Body of pancreas (tissue), 4 donors: ENCODE data around the gene ARHGEF28. TPM values are rescaled to one million over a fixed set of nuclear protein-coding genes. Genes with fewer than 3 reads are reported as not detected.
A peak's percentile ranks its signal among the peaks of the same experiment; 100 is the strongest.

Experiments
- ATAC-seq: fragments of 150-250 bp; one replicate; pipeline ENCODE4 v1.9.1; 2016
- DNase-seq, 4 donors: peaks; one replicate each; pipeline ENCODE4 v3.0.0-alpha.2; 2019
- H3K27ac ChIP-seq, 4 donors: fragments of 200-600 bp; sonication (generic); 1 replicate in 3 of 4; 2 replicates in 1 of 4; pipeline versions ENCODE4 v1.5.1 to v1.6.1; 2016 to 2019; ENCODE audit warnings: mild to moderate bottlenecking in 1 of 4, mixed read lengths in 1 of 4, moderate library complexity in 1 of 4
- H3K27me3 ChIP-seq, 2 donors: fragments of 200-600 bp; sonication (generic); one replicate each; pipeline ENCODE4 v1.6.0; 2016; ENCODE audit warnings: mild to moderate bottlenecking in 1 of 2
- H3K36me3 ChIP-seq, 2 donors: fragments of 200-600 bp; sonication (generic); replicated peaks in 1 of 2; 2 replicates each; pipeline ENCODE4 v1.5.1; 2016; ENCODE audit warnings: low read depth in 2 of 2; ENCODE audit not compliant: insufficient read depth in 1 of 2
- H3K4me1 ChIP-seq: fragments of 200-600 bp; sonication (generic); one replicate; pipeline ENCODE4 v1.6.0; 2016
- H3K4me3 ChIP-seq, 2 donors: fragments of 200-600 bp; sonication (generic); 1 replicate in 1 of 2; 2 replicates in 1 of 2; pipeline ENCODE4 v1.5.1; 2016 to 2019
- H3K9me3 ChIP-seq, 3 donors: fragments of 200-600 bp; sonication (generic); 1 replicate in 2 of 3; 2 replicates in 1 of 3; pipeline ENCODE4 v1.5.1; 2016
- CTCF ChIP-seq, 7 experiments: fragments of 450-650 bp in 4 of 7; fragments of 200-600 bp in 3 of 7; sonication (generic) in 3 of 7; IDR thresholded peaks; one replicate each; pipeline ENCODE4 v1.5.1; 2016 to 2019; ENCODE audit warnings: antibody characterized with exemption in 7 of 7
- POLR2A ChIP-seq, 3 donors: fragments of 450-650 bp; IDR thresholded peaks; one replicate each; pipeline ENCODE4 v1.6.1; 2016; ENCODE audit warnings: antibody characterized with exemption in 3 of 3, mild to moderate bottlenecking in 2 of 3
- WGBS, 2 donors: methylation state at CpG; one replicate each; pipeline ENCODE4 v1.1.5; 2017; 5-methylcytosine and 5-hydroxymethylcytosine counted together
- intact Hi-C: fragments of 100-400 bp; cut with DNase I; formaldehyde crosslinking; loops from one replicate; pipeline ENCODE4 v1.15.1; 2023
- total RNA-seq, 2 donors: library from RNA; depleted of rRNA; stranded (reverse); fragments of >200 nt; gene quantifications; one replicate each; pipeline ENCODE4 v1.1.0, GENCODE V29; 2016

ARHGEF28 gene
- total RNA-seq, 2 donors from 2014 or later: 63.0 to 67.2 TPM

- Histone ChIP-seq H3K4me1 (peaks cover 15% of the 10 kb centered on the region), H3K4me3 (no peak overlapping the region), H3K27ac (peak overlapping the region; percentile 74 to 85 (median 80)), H3K27me3 (no peaks in the 10 kb centered on the region), H3K9me3 (no peaks in the 10 kb centered on the region), H3K36me3 (no peaks in the 10 kb centered on the region)
- ATAC-seq (no peak), DNase-seq (no peak)
- WGBS, 2 donors: 84 to 87% methylated on average over 5 of the region's 5 CpGs
- TF ChIP-seq POLR2A (IDR thresholded peaks at IDR 0.05): no peak
- no peak for TF ChIP-seq CTCF (IDR thresholded peaks at IDR 0.05)
- intact Hi-C loops: no loop called here
Observed at GRCh38 chr5:73938938-73939320, 312.9 kb downstream of the ARHGEF28 start.

- no peak for TF ChIP-seq CTCF (IDR thresholded peaks at IDR 0.05)
- no peak for TF ChIP-seq POLR2A (IDR thresholded peaks at IDR 0.05)
- DNase-seq (no peak), ATAC-seq (no peak)
- Histone ChIP-seq H3K9me3 (peaks cover 0 to 3% (median 0%) of the 10 kb centered on the region in 3 donors), H3K27ac (peak overlapping the region; percentile 74 to 85 (median 80)), H3K36me3 (no peaks in the 10 kb centered on the region), H3K27me3 (no peaks in the 10 kb centered on the region), H3K4me1 (peaks cover 15% of the 10 kb centered on the region), H3K4me3 (no peak overlapping the region)
- WGBS, 2 donors: 67 to 68% methylated on average over 3 of the region's 3 CpGs
- intact Hi-C loops: no loop called here
Observed at GRCh38 chr5:73939557-73939956, 313.6 kb downstream of the ARHGEF28 start.

- Histone ChIP-seq H3K27me3 (no peaks in the 10 kb centered on the region), H3K27ac (peak overlapping the region in 2 of 4 donors; percentile 79 to 85), H3K9me3 (peaks cover 0 to 4% (median 0%) of the 10 kb centered on the region in 3 donors), H3K4me3 (no peak overlapping the region), H3K36me3 (no peaks in the 10 kb centered on the region), H3K4me1 (peaks cover 15% of the 10 kb centered on the region)
- ATAC-seq (no peak), DNase-seq (no peak)
- TF ChIP-seq POLR2A (IDR thresholded peaks at IDR 0.05) (no peak), CTCF (IDR thresholded peaks at IDR 0.05) (no peak)
- intact Hi-C loops: no loop called here
Observed at GRCh38 chr5:73940026-73940425, 314.0 kb downstream of the ARHGEF28 start.

- ATAC-seq (no peak), DNase-seq (no peak)
- H3K27ac ChIP-seq: peak overlapping the region in 1 of 4 donors; percentile 42
- H3K27me3 ChIP-seq: no peaks in the 10 kb centered on the region
- no peak overlapping the region for H3K4me3 ChIP-seq
- TF ChIP-seq POLR2A (IDR thresholded peaks at IDR 0.05) (no peak), CTCF (IDR thresholded peaks at IDR 0.05) (no peak)
- WGBS, 2 donors: 79 to 92% methylated on average over 3 of the region's 3 CpGs
- intact Hi-C loops: no loop called here
- peaks cover 15% of the 10 kb centered on the region for H3K4me1 ChIP-seq
- H3K36me3 ChIP-seq: no peaks in the 10 kb centered on the region
- H3K9me3 ChIP-seq: peaks cover 0 to 4% (median 0%) of the 10 kb centered on the region in 3 donors
Observed at GRCh38 chr5:73940801-73941200, 314.8 kb downstream of the ARHGEF28 start.

GRCh38 chr5:73942783-73943182 lies 316.8 kb downstream of the ARHGEF28 start:
- DNase-seq: no peak
- TF ChIP-seq CTCF (IDR thresholded peaks at IDR 0.05) (no peak), POLR2A (IDR thresholded peaks at IDR 0.05) (no peak)
- no peak for ATAC-seq
- intact Hi-C loops: no loop called here
- peaks cover 21% of the 10 kb centered on the region for H3K4me1 ChIP-seq
- no peak overlapping the region for H3K4me3 ChIP-seq
- H3K9me3 ChIP-seq: peaks cover 0 to 4% (median 0%) of the 10 kb centered on the region in 3 donors
- H3K36me3 ChIP-seq: no peaks in the 10 kb centered on the region
- WGBS, 2 donors: 90 to 100% methylated on average over 1 of the region's 1 CpG
- H3K27ac ChIP-seq: no peak overlapping the region
- no peaks in the 10 kb centered on the region for H3K27me3 ChIP-seq
